H1 (cell line): ENCODE data around the gene MRPS14.

ENCODE experiments used
- ASH2L ChIP-seq: fragments of 200-600, 300-600 bp; sonication (generic); IDR thresholded peaks from one replicate; pipeline ENCODE4 v1.7.1; 2017; ENCODE audit warnings: low read length
- ATF3 ChIP-seq: IDR thresholded peaks from 2 replicates; pipeline ENCODE4 v1.6.1; 2011; ENCODE audit warnings: low read depth, mild to moderate bottlenecking, low read length; ENCODE audit not compliant: insufficient read depth
- BCL11A ChIP-seq, 2 experiments: IDR thresholded peaks; one replicate each; pipeline ENCODE4 v1.6.1; 2011; ENCODE audit warnings: low read depth in 2 of 2, low read length in 2 of 2, mild to moderate bottlenecking in 2 of 2
- CHD2 ChIP-seq: IDR thresholded peaks from 2 replicates; pipeline ENCODE4 v1.6.1; 2012; ENCODE audit warnings: low read length, improper control_type of control experiment
- EZH2 ChIP-seq: fragments of 200-600 bp; sonication (generic); IDR thresholded peaks from 2 replicates; pipeline ENCODE4 v1.7.1; 2012; ENCODE audit warnings: low read depth, mild to moderate bottlenecking, moderate library complexity, low read length, inconsistent platforms; ENCODE audit not compliant: severe bottlenecking
- NANOG ChIP-seq: IDR thresholded peaks from 2 replicates; pipeline ENCODE4 v1.6.1; 2011; ENCODE audit warnings: low read length, low read depth, mild to moderate bottlenecking, inconsistent platforms; ENCODE audit not compliant: insufficient read depth, poor library complexity, severe bottlenecking
- POLR2A ChIP-seq, 2 experiments: IDR thresholded peaks; 1 replicate in 1 of 2; 2 replicates in 1 of 2; pipeline ENCODE4 v1.6.1; 2011; ENCODE audit warnings: low read depth in 2 of 2, low read length in 2 of 2, mild to moderate bottlenecking in 2 of 2; ENCODE audit errors: control extremely low read depth in 1 of 2
- POLR2AphosphoS5 ChIP-seq: IDR thresholded peaks from 2 replicates; pipeline ENCODE4 v1.6.1; 2011; ENCODE audit warnings: low read depth, low read length
- RFX5 ChIP-seq: IDR thresholded peaks from 2 replicates; pipeline ENCODE4 v1.6.1; 2011; ENCODE audit warnings: low read depth, low read length, improper control_type of control experiment, borderline replicate concordance
- RXRA ChIP-seq: IDR thresholded peaks from 2 replicates; pipeline ENCODE4 v1.6.1; 2011; ENCODE audit warnings: low read depth, mild to moderate bottlenecking, low read length, moderate library complexity; ENCODE audit not compliant: insufficient read depth
- SP1 ChIP-seq: IDR thresholded peaks from 2 replicates; pipeline ENCODE4 v1.6.1; 2011; ENCODE audit warnings: low read depth, low read length
- TF ChIP-seq, protein P1 (sequence below), 3 experiments: IDR thresholded peaks; 1 replicate in 2 of 3; 2 replicates in 1 of 3; pipeline versions ENCODE4 v1.5.1 to v1.6.1; 2011; ENCODE audit warnings: low read length in 3 of 3, mild to moderate bottlenecking in 3 of 3, inconsistent platforms in 2 of 3, low read depth in 1 of 3, moderate library complexity in 1 of 3; ENCODE audit not compliant: insufficient read depth in 1 of 3; ENCODE audit errors: control extremely low read depth in 1 of 3

- TF ChIP-seq ATF3 (no peak), SP1 (no peak), POLR2AphosphoS5 (no peak; the same call in 1 of the 2 replicates), BCL11A (IDR thresholded peaks at IDR 0.05; ENCODE audit: low read depth in 2 of 2, low read length in 2 of 2) (no peak), CHD2 (no peak), ASH2L (no peak), RFX5 (no peak), EZH2 (no peak), NANOG (no peak), RXRA (no peak), POLR2A (IDR thresholded peaks at IDR 0.05; ENCODE audit: control extremely low read depth in 1 of 2, low read depth in 2 of 2, low read length in 2 of 2) (no peak)
- TF ChIP-seq, protein P1, sequence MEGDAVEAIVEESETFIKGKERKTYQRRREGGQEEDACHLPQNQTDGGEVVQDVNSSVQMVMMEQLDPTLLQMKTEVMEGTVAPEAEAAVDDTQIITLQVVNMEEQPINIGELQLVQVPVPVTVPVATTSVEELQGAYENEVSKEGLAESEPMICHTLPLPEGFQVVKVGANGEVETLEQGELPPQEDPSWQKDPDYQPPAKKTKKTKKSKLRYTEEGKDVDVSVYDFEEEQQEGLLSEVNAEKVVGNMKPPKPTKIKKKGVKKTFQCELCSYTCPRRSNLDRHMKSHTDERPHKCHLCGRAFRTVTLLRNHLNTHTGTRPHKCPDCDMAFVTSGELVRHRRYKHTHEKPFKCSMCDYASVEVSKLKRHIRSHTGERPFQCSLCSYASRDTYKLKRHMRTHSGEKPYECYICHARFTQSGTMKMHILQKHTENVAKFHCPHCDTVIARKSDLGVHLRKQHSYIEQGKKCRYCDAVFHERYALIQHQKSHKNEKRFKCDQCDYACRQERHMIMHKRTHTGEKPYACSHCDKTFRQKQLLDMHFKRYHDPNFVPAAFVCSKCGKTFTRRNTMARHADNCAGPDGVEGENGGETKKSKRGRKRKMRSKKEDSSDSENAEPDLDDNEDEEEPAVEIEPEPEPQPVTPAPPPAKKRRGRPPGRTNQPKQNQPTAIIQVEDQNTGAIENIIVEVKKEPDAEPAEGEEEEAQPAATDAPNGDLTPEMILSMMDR (IDR thresholded peaks at IDR 0.05; ENCODE audit: control extremely low read depth in 1 of 3, insufficient read depth in 1 of 3, low read depth in 1 of 3, low read length in 3 of 3) = no peak
Measured at GRCh38 chr1:174995916-174996315, 27.3 kb downstream of the MRPS14 start.
